Measurements from ENCODE around the gene MED14.

DNA sequence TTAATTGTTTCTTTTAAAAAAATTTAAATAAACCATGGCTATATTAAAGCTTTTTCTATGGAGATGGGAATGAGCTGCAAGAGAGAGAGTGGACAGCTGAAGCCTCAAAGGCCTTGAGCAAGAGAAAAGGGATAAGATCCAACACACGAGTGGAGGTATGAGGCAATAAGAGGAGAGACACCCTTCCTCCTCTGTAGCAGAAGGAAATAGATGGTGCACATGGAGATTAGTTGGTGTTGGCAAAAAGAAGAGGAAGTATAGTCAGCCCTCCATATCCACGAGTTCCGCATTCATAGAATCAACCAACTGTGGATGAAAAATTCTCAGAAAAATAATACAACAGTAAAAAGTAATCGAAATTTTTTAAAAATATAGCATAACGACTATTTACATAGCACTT, 91.2 kb downstream of the MED14 start:
- TF ChIP-seq POLR2A (IDR thresholded peaks at IDR 0.05; ENCODE audit: low read depth, low read length) (no peak), GABPA (IDR thresholded peaks at IDR 0.05; ENCODE audit: low read depth) (no peak), SP1 (IDR thresholded peaks at IDR 0.05; ENCODE audit: low read depth, low read length) (no peak), IRF4 (IDR thresholded peaks at IDR 0.05; ENCODE audit: low read depth, low read length) (no peak), TCF7 (IDR thresholded peaks at IDR 0.05; ENCODE audit: borderline replicate concordance) (no peak), MYC (IDR thresholded peaks at IDR 0.05; ENCODE audit: insufficient read depth, insufficient read length, insufficient replicate concordance, low read length, severe bottlenecking) (no peak), SMC3 (IDR thresholded peaks at IDR 0.05; ENCODE audit: borderline replicate concordance, low read length) (no peak), NFIC (IDR thresholded peaks at IDR 0.05; ENCODE audit: low read depth, low read length) (no peak), SIN3A (IDR thresholded peaks at IDR 0.05; ENCODE audit: low read depth, low read length) (no peak), JUND (IDR thresholded peaks at IDR 0.05; ENCODE audit: low read depth, low read length) (no peak), POLR2AphosphoS5 (IDR thresholded peaks at IDR 0.05; ENCODE audit: low read length) (no peak)
- TF ChIP-seq, protein P1, sequence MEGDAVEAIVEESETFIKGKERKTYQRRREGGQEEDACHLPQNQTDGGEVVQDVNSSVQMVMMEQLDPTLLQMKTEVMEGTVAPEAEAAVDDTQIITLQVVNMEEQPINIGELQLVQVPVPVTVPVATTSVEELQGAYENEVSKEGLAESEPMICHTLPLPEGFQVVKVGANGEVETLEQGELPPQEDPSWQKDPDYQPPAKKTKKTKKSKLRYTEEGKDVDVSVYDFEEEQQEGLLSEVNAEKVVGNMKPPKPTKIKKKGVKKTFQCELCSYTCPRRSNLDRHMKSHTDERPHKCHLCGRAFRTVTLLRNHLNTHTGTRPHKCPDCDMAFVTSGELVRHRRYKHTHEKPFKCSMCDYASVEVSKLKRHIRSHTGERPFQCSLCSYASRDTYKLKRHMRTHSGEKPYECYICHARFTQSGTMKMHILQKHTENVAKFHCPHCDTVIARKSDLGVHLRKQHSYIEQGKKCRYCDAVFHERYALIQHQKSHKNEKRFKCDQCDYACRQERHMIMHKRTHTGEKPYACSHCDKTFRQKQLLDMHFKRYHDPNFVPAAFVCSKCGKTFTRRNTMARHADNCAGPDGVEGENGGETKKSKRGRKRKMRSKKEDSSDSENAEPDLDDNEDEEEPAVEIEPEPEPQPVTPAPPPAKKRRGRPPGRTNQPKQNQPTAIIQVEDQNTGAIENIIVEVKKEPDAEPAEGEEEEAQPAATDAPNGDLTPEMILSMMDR (IDR thresholded peaks at IDR 0.05 in 2 of 3, conservative IDR thresholded peaks at IDR 0.05 in 1 of 3; ENCODE audit: control insufficient read depth in 2 of 3, extremely low read depth in 1 of 3, insufficient read depth in 1 of 3, low read depth in 3 of 3, low read length in 3 of 3) = no peak
- TF ChIP-seq, protein P2, sequence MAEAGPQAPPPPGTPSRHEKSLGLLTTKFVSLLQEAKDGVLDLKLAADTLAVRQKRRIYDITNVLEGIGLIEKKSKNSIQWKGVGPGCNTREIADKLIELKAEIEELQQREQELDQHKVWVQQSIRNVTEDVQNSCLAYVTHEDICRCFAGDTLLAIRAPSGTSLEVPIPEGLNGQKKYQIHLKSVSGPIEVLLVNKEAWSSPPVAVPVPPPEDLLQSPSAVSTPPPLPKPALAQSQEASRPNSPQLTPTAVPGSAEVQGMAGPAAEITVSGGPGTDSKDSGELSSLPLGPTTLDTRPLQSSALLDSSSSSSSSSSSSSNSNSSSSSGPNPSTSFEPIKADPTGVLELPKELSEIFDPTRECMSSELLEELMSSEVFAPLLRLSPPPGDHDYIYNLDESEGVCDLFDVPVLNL (IDR thresholded peaks at IDR 0.05; ENCODE audit: low read depth, low read length) = no peak

All from GM12878 (cell line).